ENCODE data around the gene VTI1A.

VTI1A gene

DNA sequence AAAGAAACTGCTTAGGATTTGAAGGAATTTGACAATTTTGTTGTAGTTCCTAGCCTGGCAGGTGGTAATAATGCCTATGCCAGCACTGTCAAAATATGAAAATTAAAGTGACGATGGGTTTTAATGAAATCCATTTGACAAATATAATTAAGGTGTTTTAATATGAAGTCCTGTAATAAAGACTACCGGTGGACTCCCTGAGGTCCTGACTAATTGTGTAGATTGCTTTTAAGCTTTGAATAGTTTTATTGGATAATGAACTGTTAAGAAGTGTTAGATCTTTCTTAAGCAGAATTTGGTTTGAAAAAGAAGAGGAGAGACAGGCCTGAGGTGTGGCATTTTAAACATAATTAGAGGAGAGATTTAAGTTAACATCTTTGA lies 197.2 kb downstream of the VTI1A start:
- DNase-seq: no peak

DNA sequence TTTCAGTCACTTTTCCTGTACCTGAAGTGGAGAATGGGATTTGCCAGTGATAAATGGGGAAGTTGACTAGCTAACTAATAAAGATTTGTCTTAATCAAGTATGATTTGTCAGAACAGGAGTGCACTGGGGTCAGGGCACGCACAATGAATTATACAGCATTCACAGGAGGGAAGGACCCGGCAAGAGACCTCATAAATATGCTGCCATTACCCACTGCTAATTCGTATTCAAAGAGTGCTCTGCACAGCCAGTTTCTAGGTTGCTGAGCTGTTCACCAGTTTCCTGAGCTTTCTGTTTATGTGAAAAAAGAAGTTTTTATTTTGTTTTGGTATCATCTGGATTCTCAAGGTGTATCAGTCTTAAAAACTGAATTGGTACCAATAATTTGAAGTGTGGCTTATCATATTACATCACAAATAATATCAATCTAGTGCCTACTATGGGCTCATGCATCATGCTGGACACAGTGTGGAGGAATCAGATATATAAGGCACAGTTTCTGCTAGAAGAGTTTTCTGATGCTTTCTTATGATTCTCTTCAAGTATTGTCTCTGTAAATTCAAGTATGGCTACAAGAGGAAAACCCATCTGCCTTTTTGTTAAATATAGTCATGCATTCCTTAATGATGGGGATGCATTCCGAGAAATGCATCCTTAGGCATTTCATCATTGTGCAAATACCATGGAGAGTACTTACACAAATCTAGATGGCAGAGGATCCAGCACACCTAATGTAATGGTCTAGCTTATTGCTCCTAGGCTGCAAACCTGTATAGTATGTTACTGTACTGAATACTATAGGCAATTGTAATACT lies 202.2 kb downstream of the VTI1A start:
- DNase-seq: no peak

DNA sequence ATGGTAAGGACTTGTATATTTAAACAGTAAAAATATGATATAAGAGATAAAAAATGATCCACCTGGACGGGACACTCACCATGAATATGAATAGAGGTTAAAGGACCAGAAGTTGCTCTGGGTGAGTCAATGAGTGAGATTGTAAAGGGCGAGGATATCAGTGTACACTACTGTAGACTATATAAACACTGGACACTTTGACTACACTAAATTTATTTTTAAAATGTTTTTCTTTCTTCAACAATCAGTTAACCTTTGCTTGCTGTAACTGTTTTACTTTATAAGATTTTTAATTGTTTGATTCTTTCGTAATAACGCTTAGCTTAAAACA lies 202.8 kb downstream of the VTI1A start:
- DNase-seq: no peak

DNA sequence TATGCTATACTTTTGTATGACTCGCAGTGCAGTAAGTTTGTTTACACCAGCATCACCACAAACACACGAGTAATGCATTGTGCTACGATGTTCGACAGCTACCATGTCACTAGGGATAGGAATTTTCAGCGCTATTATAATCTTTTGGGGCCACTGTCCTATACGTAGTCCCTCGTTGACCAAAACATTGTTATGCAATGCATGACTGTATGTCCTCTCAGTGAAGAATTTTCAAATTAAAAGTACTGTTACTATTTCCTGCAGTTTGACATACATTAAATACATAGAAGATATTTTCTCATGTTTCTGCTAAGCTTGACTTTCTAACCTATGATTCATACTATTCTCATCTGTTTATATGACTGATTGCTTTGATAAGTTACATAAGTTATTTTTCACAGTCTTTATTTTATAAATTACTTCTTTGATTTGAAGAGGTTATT lies 203.6 kb downstream of the VTI1A start:
- DNase-seq: no peak

DNA sequence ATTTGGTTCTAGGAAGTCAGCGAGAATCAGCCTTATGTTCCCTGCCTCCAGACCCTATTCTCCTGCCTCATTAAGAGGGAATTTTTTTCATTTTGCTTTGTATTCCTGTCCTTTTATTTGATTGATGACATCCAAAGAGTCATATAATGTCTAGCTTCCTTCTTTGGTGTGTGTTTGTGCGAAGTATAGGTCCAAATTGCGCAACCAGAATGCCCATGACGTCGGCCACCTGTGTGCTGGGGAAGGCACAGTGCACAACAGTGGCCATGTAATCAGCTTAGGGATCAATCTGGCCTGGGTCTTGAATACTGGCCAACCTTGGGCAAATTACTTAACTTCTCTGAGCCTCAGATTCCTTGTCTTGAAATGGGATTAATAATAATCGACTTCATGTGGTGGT lies 206.2 kb downstream of the VTI1A start:
- no peak for DNase-seq

DNA sequence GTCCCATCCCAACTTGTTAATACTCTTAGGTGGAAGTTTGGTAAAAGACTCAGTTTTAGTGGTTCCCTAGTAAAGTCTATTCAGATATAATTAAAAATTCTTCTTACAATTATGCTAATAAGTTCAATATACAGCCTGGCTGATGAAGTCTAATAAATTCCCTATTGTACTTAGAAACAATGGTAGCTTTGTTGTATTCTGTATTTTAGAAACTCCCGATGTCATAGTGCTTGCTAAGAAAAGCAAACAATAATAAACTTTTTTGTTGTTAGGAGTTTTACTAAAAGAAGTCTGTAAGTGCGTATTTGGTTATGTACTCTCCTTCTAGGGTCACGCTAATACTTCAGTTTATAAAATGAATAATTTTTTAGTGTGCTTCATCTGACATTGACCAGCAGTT lies 206.8 kb downstream of the VTI1A start:
- no peak for DNase-seq

DNA sequence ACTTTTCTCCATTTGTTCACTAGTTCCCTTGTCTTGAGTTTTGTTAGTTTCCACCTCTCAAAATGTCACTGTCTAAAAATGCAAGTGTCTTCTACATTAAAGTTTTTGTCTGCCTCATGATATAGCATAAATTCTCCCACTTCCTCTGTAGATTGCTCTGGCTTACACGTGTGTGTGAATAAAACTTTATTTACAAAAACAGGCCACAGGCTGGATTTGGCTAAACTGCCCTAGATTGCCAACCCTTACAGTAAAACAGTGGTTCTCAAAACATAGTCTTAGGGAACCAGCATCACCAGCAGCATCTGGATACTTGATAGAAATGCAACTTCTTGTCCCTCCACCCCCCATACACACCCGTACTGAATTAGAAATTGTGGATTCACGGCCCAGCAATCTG lies 207.8 kb downstream of the VTI1A start:
- DNase-seq: no peak

DNA sequence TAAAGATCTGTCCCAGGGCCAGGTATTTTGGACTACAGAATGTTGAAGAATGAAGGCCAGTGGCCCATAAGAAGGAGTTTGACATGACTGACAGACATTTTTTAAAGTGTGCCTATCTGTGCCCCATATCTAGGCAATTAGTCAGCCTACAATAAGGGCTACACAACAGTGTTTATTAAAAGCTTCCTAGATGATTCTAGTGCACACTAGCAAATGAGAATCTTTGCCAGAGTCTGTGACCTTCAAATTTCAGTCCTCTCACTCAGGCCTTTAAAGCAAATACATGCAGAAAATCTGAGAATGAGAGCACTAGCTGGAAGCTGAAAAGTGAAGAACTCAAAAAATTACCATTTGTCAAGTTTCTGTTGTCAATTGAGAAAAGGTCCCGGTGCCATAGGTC lies 208.7 kb downstream of the VTI1A start:
- DNase-seq: no peak

DNA sequence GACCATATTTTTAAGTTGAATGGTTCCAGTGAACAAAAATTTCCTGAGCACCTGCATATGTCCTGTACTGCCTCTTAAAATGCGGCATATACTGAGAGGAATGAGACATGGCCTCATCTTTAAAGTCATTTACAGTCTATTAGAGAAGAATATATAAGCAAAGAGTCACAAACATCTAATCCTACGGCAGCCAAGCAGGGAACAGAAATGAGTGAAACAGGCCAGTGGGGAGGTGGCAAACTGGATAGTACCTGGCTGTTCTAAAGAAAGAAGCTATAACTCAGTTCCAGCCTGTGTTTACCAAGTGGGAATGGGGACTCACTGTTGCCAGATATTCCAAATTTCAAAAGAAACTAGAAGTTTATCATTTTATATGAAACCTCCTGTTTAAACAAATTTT lies 211.4 kb downstream of the VTI1A start:
- DNase-seq: no peak

DNA sequence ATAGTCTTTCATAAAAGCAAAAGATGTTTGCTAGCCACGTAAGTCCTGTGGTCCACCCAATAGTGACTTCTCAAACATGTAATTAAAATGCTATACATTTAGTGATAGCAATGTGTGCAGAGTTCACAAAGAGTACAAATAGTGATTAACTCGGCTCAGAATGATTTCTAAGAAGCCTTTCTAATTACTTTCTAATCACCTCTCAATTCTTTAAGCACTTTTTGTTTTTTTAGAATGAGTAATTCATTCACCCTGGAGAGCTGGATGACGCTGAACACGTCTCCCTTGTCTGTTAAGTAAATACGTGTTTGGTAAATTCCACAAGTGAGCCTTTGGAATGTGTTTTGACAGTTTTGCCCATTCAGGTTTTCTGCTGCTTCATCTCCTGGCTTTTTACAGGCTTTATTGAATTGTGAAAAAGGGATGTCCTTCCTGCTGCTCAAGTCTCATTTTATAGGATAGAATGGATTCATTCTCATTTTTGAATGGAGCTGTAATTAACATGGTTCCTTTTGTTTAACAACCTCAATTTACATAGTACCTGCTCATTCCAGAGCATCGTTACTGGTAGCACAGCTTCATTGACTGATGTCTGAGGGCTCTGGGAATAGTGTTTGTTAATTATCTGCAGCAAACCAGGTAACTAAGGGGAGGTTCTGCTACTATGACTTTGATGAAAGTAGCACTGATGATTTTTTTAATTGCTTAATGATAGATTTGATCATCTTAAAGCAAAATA lies 212.1 kb downstream of the VTI1A start:
- no peak for DNase-seq

DNA sequence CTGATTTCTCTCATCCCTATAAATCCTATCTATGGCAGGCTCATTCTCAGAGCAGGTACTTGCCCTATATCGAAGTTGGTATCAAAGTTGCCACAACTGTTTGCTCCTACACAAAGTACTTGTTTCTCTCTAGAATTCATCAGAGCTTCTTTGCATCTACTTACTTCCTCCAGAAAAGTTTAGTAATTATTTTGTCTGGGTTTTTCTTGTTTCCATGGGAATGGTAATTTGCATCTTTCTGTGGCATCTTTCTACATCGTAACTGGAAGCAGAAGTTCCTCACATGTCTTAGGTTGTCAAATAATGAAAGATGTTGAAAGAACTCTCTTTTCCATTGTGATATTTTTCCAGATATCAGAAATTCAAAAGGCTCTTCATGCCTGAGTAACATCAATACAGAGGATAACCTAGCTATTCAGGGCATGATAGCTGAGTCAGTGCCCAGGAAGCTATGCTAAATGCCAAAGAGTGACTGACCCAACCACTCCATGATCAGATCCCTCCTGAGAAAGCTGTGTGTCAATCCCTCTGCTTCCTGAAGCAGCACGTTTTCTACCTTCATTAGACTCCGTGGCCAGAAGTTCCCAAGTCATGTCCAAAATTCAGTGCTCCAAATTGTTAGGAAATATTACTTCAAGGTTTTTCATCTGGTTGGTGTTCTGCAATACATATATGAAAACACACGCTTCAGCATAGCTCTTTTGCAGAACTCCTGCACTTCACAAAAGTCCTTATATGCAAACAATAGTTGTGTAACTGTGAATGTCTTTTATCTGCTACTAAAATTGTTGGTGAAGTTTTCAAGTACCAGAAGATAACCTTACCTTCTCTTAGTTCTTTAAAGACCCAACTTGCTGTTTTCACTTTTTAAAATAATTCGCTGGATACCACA lies 216.5 kb downstream of the VTI1A start:
- DNase-seq: no peak

DNA sequence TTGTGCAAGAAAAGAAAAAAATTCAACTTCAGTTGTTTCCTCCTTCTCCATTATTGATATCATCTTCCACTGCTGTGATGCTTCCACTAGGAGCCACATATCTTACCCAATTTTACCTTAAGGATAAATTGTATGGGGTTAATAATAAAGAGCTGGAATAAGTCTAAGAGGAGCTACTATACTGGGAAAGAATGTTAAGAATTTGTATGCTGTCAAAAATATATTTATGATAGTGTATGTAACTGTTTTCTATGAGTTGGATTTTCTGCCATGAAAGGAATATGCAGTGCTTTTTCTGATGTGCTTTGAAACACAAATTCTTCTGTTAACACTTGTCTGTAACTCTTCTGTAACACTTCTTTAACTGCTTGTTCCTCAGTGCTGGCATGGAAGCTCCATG lies 219.1 kb downstream of the VTI1A start:
- no peak for DNase-seq

DNA sequence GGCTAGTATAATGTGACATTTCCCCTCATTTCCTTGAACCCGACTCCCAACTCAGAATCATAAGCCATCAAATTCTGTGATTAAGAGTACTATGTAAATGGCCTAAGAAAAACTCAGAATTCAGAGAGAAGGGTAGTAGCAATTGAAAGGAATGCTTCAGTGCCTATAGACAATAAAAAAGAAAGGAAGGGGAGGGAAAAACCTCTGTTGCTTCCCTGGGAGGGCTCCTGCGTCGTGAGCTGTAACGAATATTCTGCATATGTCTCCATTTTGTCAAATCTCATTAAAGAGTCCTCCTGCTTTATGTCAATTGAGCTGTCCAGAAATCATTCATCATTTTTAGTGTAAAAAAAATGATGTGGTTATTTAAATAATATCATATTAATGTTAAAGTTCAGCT lies 223.0 kb downstream of the VTI1A start:
- no peak for DNase-seq

DNA sequence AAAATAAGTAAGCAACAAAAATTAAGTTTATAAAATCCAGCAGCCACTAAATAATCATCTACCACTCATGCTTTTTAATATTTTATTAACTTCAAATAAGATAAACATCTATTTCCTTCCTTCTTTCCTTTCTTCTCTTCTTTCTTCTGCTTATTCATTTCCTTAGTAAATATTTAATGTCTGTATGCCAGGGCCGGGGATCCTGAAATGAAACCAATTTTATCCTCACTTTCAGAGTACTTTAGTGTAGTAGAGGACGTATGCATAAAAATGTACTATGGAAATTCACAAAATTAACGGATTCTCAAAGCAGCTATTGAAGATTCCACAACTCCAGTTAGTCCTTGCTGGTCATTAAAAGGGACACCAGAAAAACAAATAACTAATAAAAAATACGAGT lies 224.7 kb downstream of the VTI1A start:
- no peak for DNase-seq

DNA sequence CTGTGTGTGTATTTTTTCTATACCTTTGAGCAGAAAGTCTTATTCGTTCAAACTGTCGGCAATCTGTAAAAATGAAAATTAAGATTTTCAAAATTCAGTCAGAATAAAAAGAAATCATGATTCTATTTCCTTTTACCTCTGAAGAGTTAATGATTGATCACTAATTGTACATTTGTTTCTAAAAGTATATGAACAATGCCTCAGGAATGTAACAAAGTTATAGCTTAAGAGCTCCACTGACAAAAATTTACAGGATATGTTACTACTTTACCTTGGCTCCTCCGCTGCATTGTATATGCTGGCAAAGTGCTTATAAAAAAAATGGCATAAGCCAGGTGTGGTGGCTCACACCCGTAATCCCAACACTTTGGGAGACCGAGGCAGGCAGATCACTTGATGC lies 225.7 kb downstream of the VTI1A start:
- no peak for DNase-seq

DNA sequence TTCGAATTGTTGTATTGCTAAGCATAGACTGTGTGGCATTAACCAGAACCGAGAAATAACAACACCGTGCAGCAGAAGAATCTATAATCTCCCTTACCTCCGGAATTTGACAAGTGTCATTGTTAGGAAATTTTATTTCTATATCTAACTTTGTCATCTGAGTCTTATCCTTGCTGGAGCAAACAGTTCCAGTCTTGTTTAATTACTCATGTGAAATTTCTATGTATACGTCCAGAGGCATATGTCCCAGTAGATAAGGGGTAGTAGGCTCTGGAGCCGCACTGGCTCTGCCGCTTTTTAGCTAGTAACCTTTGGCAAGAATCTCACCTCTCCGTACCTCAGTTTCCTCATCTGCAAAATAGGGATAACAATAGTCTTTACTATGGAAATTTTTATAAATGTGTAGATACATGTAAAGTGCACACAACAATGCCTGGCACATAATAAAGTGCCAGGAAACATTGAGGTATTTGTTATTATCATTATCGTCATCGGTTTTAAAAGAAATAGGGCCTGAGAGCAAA lies 228.6 kb downstream of the VTI1A start:
- no peak for DNase-seq

DNA sequence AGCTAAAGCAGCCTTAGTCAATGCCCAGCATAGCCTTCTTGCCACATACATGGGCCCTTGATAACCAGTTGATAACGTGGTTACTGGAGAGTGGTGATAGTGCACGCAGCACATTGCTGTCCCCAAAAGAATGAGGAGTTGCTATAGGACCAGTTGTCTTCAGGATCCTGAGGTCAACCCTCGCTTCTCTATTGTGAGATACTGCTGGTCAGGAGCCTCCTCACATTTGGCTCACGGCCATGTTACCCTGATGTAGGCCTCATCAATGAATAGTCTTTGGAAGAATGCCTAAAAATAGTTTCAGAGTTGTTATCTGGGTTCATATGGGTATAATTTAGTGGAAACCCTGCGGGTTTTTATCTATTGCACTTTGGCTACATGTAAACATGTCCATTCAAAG lies 230.7 kb downstream of the VTI1A start:
- DNase-seq: no peak

DNA sequence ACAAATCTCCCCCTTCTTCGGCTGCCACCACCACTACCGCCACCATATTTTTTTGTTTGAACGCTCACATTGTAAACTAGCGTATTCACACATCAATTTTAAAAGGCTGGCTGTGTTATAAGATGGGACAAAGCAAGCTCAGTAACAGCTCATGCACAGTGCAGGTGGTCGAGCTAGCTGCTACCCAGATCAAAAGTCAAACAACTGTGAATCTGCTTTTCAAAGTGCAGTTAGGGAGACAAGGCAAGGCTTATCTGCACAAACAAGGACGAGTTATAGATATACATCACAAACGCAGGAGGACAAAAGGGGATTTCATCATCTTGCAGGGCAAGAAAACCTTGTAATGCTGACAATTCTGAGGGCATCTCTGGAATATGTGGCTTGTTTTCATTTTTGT lies 231.6 kb downstream of the VTI1A start:
- no peak for DNase-seq

DNA sequence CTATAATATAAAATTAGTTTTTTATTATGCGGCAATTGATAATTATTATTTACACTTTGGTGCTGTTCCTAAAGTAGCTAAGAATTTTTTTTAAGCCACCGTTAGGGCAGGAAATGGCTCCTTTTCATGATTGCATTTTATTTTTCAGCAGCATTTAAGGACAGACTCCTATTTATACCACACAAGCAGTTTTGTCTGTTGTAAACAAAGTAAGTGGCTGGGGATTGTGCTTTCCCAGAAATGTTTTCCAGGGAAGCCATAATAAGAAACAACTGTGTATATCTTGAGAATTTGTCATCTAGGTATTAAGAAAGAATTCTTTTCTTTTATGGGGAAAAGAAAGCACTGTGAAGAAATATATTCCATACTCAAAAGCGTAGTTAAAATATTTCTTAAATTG lies 232.0 kb downstream of the VTI1A start:
- no peak for DNase-seq

DNA sequence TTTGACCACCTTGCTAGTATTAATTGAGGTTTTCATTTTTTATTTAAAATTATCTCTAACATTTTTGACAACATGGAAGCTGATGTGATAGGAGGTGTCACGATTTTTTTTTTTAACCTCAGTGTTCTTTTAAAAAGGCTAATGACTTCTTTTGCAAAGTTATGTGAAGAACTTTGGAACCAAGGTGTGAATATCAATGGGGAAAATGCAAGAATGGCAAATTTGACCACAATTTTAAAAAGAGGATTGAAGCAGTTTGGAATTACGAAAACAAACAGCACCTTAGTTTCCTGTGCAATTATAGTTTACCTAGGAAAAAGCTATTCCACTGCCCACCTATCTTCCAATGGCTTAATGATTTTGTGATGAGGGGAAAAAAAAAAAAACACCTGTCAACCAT lies 232.4 kb downstream of the VTI1A start:
- DNase-seq: no peak

DNA sequence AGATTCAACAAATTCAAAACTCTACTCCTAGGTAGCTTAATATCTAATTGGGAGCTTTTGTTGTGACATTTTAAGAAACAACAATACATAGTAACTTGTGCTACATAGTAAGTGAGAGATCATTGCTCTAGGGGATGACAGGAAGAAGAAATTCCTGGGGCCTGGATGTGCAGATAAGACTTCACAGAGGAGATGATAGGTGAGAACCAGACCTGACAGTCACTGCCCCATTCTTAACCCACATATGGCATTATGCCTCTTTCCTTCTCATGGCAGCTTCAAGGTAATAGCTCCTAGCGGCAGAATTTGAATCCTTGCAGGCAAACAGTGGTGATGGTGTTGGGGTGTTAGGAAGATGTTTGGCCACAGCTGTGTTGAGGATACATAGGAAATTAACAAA lies 233.6 kb downstream of the VTI1A start:
- DNase-seq: no peak

DNA sequence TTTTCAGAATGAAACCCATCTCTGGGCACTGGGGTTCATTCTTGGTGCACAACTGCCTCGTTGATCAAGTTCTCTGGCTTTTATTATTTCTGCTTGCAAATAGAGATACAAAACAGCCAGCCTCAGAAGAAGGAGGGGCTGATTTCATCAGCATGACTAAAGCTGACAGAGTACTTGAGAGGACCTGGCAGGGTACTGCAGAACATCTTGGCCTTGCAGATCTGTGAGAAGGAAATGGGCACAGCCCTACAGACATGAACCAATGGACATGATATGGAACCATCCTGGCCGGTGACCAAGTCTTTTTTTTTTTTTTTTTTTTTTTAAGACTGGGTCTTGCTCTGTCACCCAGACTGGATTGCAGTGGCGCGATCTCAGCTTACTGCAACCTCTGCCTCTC lies 240.6 kb downstream of the VTI1A start:
- no peak for DNase-seq

DNA sequence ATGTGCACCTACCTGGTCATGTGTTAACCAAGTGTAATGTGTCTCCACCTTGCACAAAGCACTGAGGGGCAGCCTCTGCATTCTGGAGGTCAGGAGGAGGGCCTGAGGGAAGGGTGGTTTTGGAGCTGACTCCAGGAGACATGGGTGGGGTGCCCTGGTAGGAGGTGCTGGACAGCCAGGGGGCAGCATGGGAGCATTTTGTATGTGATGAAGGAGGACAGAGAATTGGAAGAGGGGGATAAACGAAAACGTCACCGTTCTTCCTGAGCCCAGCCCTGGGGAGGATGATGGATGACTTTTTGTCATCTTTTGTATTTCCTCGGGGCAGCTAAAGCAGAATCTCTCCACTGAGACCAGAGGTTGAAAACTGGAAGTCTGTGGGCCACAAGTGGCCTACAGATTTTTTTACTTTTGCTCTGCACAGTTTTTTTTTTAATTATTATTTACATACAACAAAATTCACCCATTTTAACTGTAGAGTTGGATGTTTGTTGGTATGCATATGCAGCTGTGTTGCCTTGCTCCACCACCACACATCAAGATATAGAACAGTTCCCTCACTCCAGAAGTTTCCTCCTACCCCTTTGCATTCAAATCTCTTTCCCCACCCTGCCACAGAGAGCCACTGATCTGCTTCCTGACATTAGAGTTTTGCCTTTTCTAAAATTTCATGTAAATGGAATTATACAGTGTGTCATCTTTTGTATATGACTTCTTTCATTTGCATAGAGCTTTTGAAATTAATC lies 242.5 kb downstream of the VTI1A start:
- DNase-seq: peak; percentile 33

Data from right hindlimb (tissue), 1 donor.